Right atrium auricular region (tissue), 2 donors: ENCODE data around the gene RANBP3L. TPM values are rescaled to one million over a fixed set of nuclear protein-coding genes. Genes with fewer than 3 reads are reported as not detected.
"Not testable (repeated sequence)": the region's sequence is repeated elsewhere in the genome, so short reads cannot be mapped to it uniquely, and the experiment has no call there.

Experiments
- DNase-seq: peaks from one replicate; pipeline ENCODE4 v3.0.0-alpha.2; 2019; ENCODE audit warnings: low spot score
- H3K27ac ChIP-seq, 2 donors: fragments of 200-600 bp; sonication (generic); 1 replicate in 1 of 2; 2 replicates in 1 of 2; pipeline ENCODE4 v1.5.1; 2016 to 2019
- H3K27me3 ChIP-seq, 2 donors: fragments of 200-600 bp; sonication (generic); one replicate each; pipeline versions ENCODE4 v1.5.1 to v1.6.0; 2017 to 2019
- H3K36me3 ChIP-seq: fragments of 200-600 bp; sonication (generic); one replicate; pipeline ENCODE4 v1.5.1; 2016
- H3K4me1 ChIP-seq, 2 donors: fragments of 200-600 bp; sonication (generic); one replicate each; pipeline versions ENCODE4 v1.5.1 to v1.6.0; 2017 to 2019
- H3K4me3 ChIP-seq, 2 donors: fragments of 200-600 bp; sonication (generic); 1 replicate in 1 of 2; 2 replicates in 1 of 2; pipeline ENCODE4 v1.5.1; 2017 to 2019; ENCODE audit warnings: mild to moderate bottlenecking in 1 of 2, moderate library complexity in 1 of 2
- H3K9me3 ChIP-seq, 2 donors: fragments of 200-600 bp; sonication (generic); one replicate each; pipeline ENCODE4 v1.5.1; 2019
- total RNA-seq, 2 donors: library from RNA; depleted of rRNA; stranded (reverse); fragments of >200 nt; gene quantifications; one replicate each; pipeline ENCODE4 v1.1.0, GENCODE V29; 2016
- TF ChIP-seq, protein P1 (sequence below), 2 donors: fragments of 200-600 bp; sonication (generic); IDR thresholded peaks; one replicate each; pipeline ENCODE4 v1.5.1; 2019; ENCODE audit warnings: antibody characterized with exemption in 2 of 2

Gene RANBP3L
- total RNA-seq, 2 donors from 2014 or later = 0.98 to 1.7 TPM

DNA sequence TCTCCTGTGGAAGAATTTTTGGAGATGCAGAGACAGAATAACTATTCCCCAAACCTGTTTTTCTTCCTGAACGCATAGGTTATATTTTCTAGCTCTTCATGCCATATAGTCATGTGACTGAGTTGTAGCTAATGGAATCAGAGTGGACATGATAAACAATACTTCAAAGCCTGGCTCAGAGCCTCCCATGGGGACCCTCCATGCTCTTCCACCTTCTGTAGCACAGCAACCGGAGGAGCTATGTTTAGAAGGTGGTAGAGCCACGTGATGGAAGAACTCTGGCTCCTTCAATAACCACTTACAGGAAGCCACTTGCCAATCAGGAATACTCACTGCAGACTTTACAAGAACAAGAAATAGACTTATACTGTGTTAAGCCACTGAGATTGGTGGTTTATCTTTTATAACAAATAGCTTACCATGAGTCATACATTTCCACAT is 99.2 kb downstream of the RANBP3L start:
- TF ChIP-seq, protein P1, sequence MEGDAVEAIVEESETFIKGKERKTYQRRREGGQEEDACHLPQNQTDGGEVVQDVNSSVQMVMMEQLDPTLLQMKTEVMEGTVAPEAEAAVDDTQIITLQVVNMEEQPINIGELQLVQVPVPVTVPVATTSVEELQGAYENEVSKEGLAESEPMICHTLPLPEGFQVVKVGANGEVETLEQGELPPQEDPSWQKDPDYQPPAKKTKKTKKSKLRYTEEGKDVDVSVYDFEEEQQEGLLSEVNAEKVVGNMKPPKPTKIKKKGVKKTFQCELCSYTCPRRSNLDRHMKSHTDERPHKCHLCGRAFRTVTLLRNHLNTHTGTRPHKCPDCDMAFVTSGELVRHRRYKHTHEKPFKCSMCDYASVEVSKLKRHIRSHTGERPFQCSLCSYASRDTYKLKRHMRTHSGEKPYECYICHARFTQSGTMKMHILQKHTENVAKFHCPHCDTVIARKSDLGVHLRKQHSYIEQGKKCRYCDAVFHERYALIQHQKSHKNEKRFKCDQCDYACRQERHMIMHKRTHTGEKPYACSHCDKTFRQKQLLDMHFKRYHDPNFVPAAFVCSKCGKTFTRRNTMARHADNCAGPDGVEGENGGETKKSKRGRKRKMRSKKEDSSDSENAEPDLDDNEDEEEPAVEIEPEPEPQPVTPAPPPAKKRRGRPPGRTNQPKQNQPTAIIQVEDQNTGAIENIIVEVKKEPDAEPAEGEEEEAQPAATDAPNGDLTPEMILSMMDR (IDR thresholded peaks at IDR 0.05) = no peak
- Histone ChIP-seq H3K4me3 (no peak overlapping the region), H3K4me1 (peaks cover 0 to 21% of the 10 kb centered on the region in 2 donors), H3K27me3 (no peaks in the 10 kb centered on the region), H3K27ac (peak overlapping the region in 1 of 2 donors; percentile 15), H3K36me3 (peaks cover 28% of the 10 kb centered on the region), H3K9me3 (no peaks in the 10 kb centered on the region)
- no peak for DNase-seq

DNA sequence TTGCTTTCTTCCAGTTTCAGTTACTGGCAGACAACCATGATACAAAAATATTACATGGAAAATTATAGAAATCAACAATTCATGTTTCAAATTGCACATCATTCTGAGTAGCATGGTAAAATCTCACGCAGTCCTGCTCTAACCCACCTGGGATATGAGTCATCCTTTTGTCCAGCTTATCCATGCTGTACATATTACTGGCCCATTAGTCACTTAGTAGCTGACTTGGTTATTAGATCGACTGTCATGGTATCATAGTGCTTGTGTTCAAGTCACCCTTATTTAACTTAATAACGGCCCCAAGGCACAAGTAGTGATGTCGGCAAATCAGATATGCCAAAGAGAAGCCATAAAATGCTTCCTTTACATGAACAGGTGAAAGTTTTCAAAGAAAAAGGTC is 101.2 kb downstream of the RANBP3L start:
- H3K27ac ChIP-seq = no peak overlapping the region
- H3K27me3 ChIP-seq = no peaks in the 10 kb centered on the region
- DNase-seq = no peak
- H3K4me1 ChIP-seq = peaks cover 0 to 21% of the 10 kb centered on the region in 2 donors
- H3K36me3 ChIP-seq = peaks cover 37% of the 10 kb centered on the region
- TF ChIP-seq, protein P1 (IDR thresholded peaks at IDR 0.05) = no peak
- H3K9me3 ChIP-seq = no peaks in the 10 kb centered on the region
- H3K4me3 ChIP-seq = no peak overlapping the region

DNA sequence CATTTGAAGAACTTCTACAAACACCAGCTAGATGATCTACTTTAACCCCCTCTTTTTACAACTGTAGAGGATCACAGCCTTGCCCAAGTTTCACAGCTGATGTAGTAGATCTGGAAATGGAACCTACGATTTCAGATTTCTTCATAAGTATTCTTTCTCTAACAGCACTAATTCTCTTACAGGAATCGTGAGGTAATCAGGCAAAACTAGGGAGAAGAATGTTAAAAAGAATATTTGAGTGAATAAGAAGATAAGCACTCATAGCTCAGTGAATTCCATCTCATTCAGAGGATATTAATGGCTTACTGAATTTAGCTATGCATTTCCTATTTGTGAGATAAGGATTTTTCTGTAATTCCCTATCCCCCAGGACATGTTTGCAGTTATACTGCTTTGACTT is 102.1 kb downstream of the RANBP3L start:
- Histone ChIP-seq H3K4me3 (no peak overlapping the region), H3K36me3 (peaks cover 45% of the 10 kb centered on the region), H3K4me1 (peaks cover 0 to 21% of the 10 kb centered on the region in 2 donors), H3K9me3 (no peaks in the 10 kb centered on the region), H3K27me3 (no peaks in the 10 kb centered on the region), H3K27ac (no peak overlapping the region)
- TF ChIP-seq, protein P1 (IDR thresholded peaks at IDR 0.05) = no peak
- DNase-seq = no peak

DNA sequence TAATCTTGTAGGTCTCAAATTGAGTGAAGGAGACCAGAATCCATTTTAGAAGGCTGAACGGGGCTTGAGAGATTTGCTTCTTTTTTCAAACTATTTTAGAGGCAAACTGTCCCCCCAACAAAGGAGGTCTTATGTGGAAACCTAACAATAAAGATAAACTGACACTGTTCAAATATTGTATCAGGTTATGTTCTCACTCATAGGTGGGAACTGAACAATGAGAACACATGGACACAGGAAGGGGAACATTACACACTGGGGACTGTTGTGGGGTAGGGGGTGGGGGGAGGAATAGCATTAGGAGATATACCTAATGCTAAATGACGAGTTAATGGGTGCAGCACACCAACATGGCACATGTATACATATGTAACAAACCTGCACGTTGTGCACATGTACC is 102.9 kb downstream of the RANBP3L start:
- H3K4me1 ChIP-seq = peaks cover 0 to 16% of the 10 kb centered on the region in 2 donors
- not testable (repeated sequence) for H3K27me3 ChIP-seq, H3K27ac ChIP-seq, DNase-seq, H3K9me3 ChIP-seq, H3K4me3 ChIP-seq
- peaks cover 50% of the 10 kb centered on the region for H3K36me3 ChIP-seq

Other genes with a start within 250 kb of the RANBP3L start
- gene UGT3A2, start 235.0 kb downstream of the RANBP3L start, total RNA-seq = under 1 TPM in 1 of 2 donors, not detected in 1; 0.24 TPM
- 10 to 100 TPM; 10.5 to 19.9 TPM for gene LMBRD2, start 150.0 kb downstream of the RANBP3L start, total RNA-seq
- 1 to 10 TPM; 3.7 to 5.0 TPM for gene SKP2, start 149.8 kb downstream of the RANBP3L start, total RNA-seq
- gene NADK2, start 60.0 kb downstream of the RANBP3L start, total RNA-seq = 10 to 100 TPM; 17.9 to 30.4 TPM